PC-9 (cell line): Measurements from ENCODE around the gene CBL. TPM values are rescaled to one million over a fixed set of nuclear protein-coding genes. Genes with fewer than 3 reads are reported as not detected.

ENCODE experiments used
- BruUV-seq: library from RNA; stranded (reverse); fragments of 400-500 nt; replicated peaks from 2 replicates; lab custom pipeline; 2021; lab: Mats Ljungman, UMichigan
- CTCF ChIA-PET: fragments of 300-600 bp; sonication (Branson Sonifier 250); formaldehyde crosslinking; loops from one replicate; lab custom pipeline; 2022; ENCODE audit warnings: antibody characterized with exemption; lab: Charles Lee
- POLR2A ChIA-PET: fragments of 300-600 bp; sonication (Branson Sonifier 250); formaldehyde crosslinking; loops from one replicate; lab custom pipeline; 2022; ENCODE audit warnings: antibody characterized with exemption; ENCODE audit not compliant: unreplicated experiment; lab: Charles Lee
- DNase-seq, 2 experiments: peaks; one replicate each; pipeline versions ENCODE4 v3.0.0 to v3.0.0-alpha.2; 2015 to 2022; ENCODE audit warnings: mixed read lengths in 1 of 2
- H2AFZ ChIP-seq: fragments of 200-600 bp; sonication (generic); 2 replicates; pipeline ENCODE4 v1.8.1; 2017; ENCODE audit warnings: antibody characterized with exemption
- H3F3A ChIP-seq: fragments of 200-600 bp; sonication (generic); 2 replicates; pipeline ENCODE4 v1.8.1; 2017; ENCODE audit warnings: antibody characterized with exemption, mild to moderate bottlenecking, low read depth; ENCODE audit not compliant: insufficient read depth
- H3K27ac ChIP-seq: fragments of 200-600 bp; sonication (generic); 2 replicates; pipeline ENCODE4 v1.6.1; 2016; ENCODE audit warnings: mixed run types
- H3K27me3 ChIP-seq: fragments of 200-600 bp; sonication (generic); 2 replicates; pipeline ENCODE4 v1.6.1; 2016; ENCODE audit warnings: low read depth, mixed run types; ENCODE audit not compliant: insufficient read depth
- H3K36me3 ChIP-seq: fragments of 200-600 bp; sonication (generic); 2 replicates; pipeline ENCODE4 v1.6.1; 2016; ENCODE audit warnings: low read depth, mixed run types
- H3K4me1 ChIP-seq: fragments of 200-600 bp; sonication (generic); replicated peaks from 2 replicates; pipeline ENCODE4 v1.6.1; 2016; ENCODE audit warnings: mixed run types; ENCODE audit not compliant: insufficient read depth
- H3K4me2 ChIP-seq: fragments of 200-600 bp; sonication (generic); 2 replicates; pipeline ENCODE4 v1.6.1; 2017; ENCODE audit warnings: mixed run types
- H3K4me3 ChIP-seq: fragments of 200-600 bp; sonication (generic); 2 replicates; pipeline ENCODE4 v1.6.1; 2016; ENCODE audit warnings: mixed run types
- H3K79me2 ChIP-seq: fragments of 200-600 bp; sonication (generic); 2 replicates; pipeline ENCODE4 v1.6.1; 2017; ENCODE audit warnings: low read depth, mixed run types
- H3K9me2 ChIP-seq: fragments of 200-600 bp; sonication (generic); 2 replicates; pipeline ENCODE4 v1.8.1; 2017; ENCODE audit warnings: mild to moderate bottlenecking; ENCODE audit not compliant: insufficient read depth
- H3K9me3 ChIP-seq: fragments of 200-600 bp; sonication (generic); 2 replicates; pipeline ENCODE4 v1.8.1; 2016; ENCODE audit warnings: low read depth; ENCODE audit not compliant: insufficient read depth
- H4K20me1 ChIP-seq: fragments of 200-600 bp; sonication (generic); 2 replicates; pipeline ENCODE4 v1.8.1; 2017; ENCODE audit not compliant: insufficient read depth
- CTCF ChIP-seq: fragments of 200-600 bp; sonication (generic); conservative IDR thresholded peaks from 2 replicates; pipeline ENCODE4 v1.6.1; 2017; ENCODE audit warnings: mixed run types, antibody characterized with exemption, mild to moderate bottlenecking, moderate library complexity
- EZH2 ChIP-seq: fragments of 200-600 bp; sonication (generic); IDR thresholded peaks from 2 replicates; pipeline ENCODE4 v1.8.0; 2017; ENCODE audit warnings: antibody characterized with exemption, low read depth
- intact Hi-C: fragments of 100-400 bp; cut with micrococcal nuclease; formaldehyde crosslinking; loops from one replicate; pipeline ENCODE4 v1.10.0; 2022; ENCODE audit not compliant: unreplicated experiment
- total RNA-seq: library from RNA; stranded (reverse); gene quantifications from 2 replicates; pipeline ENCODE4 v1.2.3, GENCODE V29; 2021

Gene CBL
- total RNA-seq, 1 experiment from 2014 or later: 32.9 TPM

- Histone ChIP-seq H3K4me3 (no peak overlapping the region), H3K9me3 (peaks cover 16% of the 10 kb centered on the region), H3K27me3 (no peaks in the 10 kb centered on the region), H4K20me1 (no peaks in the 10 kb centered on the region), H3K4me2 (no peak overlapping the region), H3K79me2 (no peaks in the 10 kb centered on the region), H3K9me2 (no peaks in the 10 kb centered on the region), H3F3A (peaks cover 7% of the 10 kb centered on the region; the same call in 1 of the 2 replicates), H3K36me3 (peaks cover 34% of the 10 kb centered on the region), H3K27ac (no peak overlapping the region), H2AFZ (no peak overlapping the region), H3K4me1 (no peaks in the 10 kb centered on the region)
- BruUV-seq: no TSS peak
- no peak for TF ChIP-seq CTCF
- POLR2A ChIA-PET: no interaction called here
- intact Hi-C loops: no loop called here
- DNase-seq: no peak
- CTCF ChIA-PET: no interaction called here
Measured at GRCh38 chr11:119288219-119288618, 82.1 kb downstream of the CBL start.

- POLR2A ChIA-PET: interaction anchor here (0.7 kb wide), 1 partner anchor 81 kb away, joined by 4 read pairs; no protein-coding TSS in a partner anchor
- H3K9me3 ChIP-seq: peaks cover 16% of the 10 kb centered on the region
Measured at GRCh38 chr11:119290894-119291497, 84.9 kb downstream of the CBL start.

GRCh38 chr11:119293461-119293860 lies 87.3 kb downstream of the CBL start:
- no peak overlapping the region for H3K4me3 ChIP-seq
- intact Hi-C loops: no loop called here
- H3F3A ChIP-seq: peaks cover 3% of the 10 kb centered on the region; the same call in 1 of the 2 replicates
- no peak overlapping the region for H3K27ac ChIP-seq
- H3K9me2 ChIP-seq: no peaks in the 10 kb centered on the region
- no peaks in the 10 kb centered on the region for H3K27me3 ChIP-seq
- no peaks in the 10 kb centered on the region for H3K79me2 ChIP-seq
- peaks cover 16% of the 10 kb centered on the region for H3K9me3 ChIP-seq
- ChIA-PET POLR2A (interaction anchor here (0.6 kb wide), 1 partner anchor 88 kb away, joined by 4 read pairs; no protein-coding TSS in a partner anchor), CTCF (no interaction called here)
- no peaks in the 10 kb centered on the region for H4K20me1 ChIP-seq
- DNase-seq: no peak
- no peak overlapping the region for H2AFZ ChIP-seq
- H3K36me3 ChIP-seq: peaks cover 29% of the 10 kb centered on the region
- H3K4me1 ChIP-seq: no peaks in the 10 kb centered on the region
- no TSS peak for BruUV-seq
- TF ChIP-seq EZH2: no peak
- no peak for TF ChIP-seq CTCF
- H3K4me2 ChIP-seq: no peak overlapping the region

More at GRCh38 chr11:119290894-119291497, 84.9 kb downstream of the CBL start:
- no peaks in the 10 kb centered on the region for H3K79me2 ChIP-seq
- CTCF ChIA-PET: no interaction called here
- no peaks in the 10 kb centered on the region for H3K27me3 ChIP-seq
- intact Hi-C loops: no loop called here
- no peaks in the 10 kb centered on the region for H3K9me2 ChIP-seq
- no TSS peak for BruUV-seq
- no peak overlapping the region for H2AFZ ChIP-seq
- H3K4me2 ChIP-seq: no peak overlapping the region
- H3K4me1 ChIP-seq: no peaks in the 10 kb centered on the region
- no peak for DNase-seq
- H3K4me3 ChIP-seq: no peak overlapping the region
- H3F3A ChIP-seq: peaks cover 3% of the 10 kb centered on the region; the same call in 1 of the 2 replicates
- no peak for TF ChIP-seq CTCF
- no peak for TF ChIP-seq EZH2
- no peak overlapping the region for H3K27ac ChIP-seq
- H4K20me1 ChIP-seq: no peaks in the 10 kb centered on the region
- peaks cover 34% of the 10 kb centered on the region for H3K36me3 ChIP-seq
